ENCODE measurements around the gene ABCB9.
"Not testable (repeated sequence)": the region's sequence is repeated elsewhere in the genome, so short reads cannot be mapped to it uniquely, and the experiment has no call there.

ABCB9 gene

GRCh38 chr12:122965851-122966742 is at the start of gene ABCB9:
Gene ABCB9 (minus strand): TSS chr12:122966463. CDS start chr12:122960235, 6,228 bp downstream.
- no peak for TF ChIP-seq CTCF (IDR thresholded peaks at IDR 0.05; ENCODE audit: control insufficient read depth, extremely low read depth, insufficient read depth)
- H3K4me3 ChIP-seq (ENCODE audit: low read depth, low read length), result peak within 1 kb of the TSS; percentile 86
- DNase-seq (ENCODE audit: low read depth), result peak; percentile 72

- not testable (repeated sequence) for DNase-seq (ENCODE audit: low read depth); H3K4me3 ChIP-seq (ENCODE audit: low read depth, low read length)
Observed at GRCh38 chr12:123014473-123014872, 48.2 kb upstream of the ABCB9 start.

GRCh38 chr12:123013185-123014095 is 47.2 kb upstream of the ABCB9 start:
- no peak overlapping the region for H3K4me3 ChIP-seq (ENCODE audit: low read depth, low read length)
- TF ChIP-seq CTCF (IDR thresholded peaks at IDR 0.05; ENCODE audit: control insufficient read depth, extremely low read depth, insufficient read depth), result no peak
- DNase-seq (ENCODE audit: low read depth), result no peak

GRCh38 chr12:123011701-123012100 is 45.4 kb upstream of the ABCB9 start:
- TF ChIP-seq CTCF (IDR thresholded peaks at IDR 0.05; ENCODE audit: control insufficient read depth, extremely low read depth, insufficient read depth), result no peak
- H3K4me3 ChIP-seq (ENCODE audit: low read depth, low read length), result no peak overlapping the region
- no peak for DNase-seq (ENCODE audit: low read depth)

GRCh38 chr12:123010681-123011080 is 44.4 kb upstream of the ABCB9 start:
- TF ChIP-seq CTCF (IDR thresholded peaks at IDR 0.05; ENCODE audit: control insufficient read depth, extremely low read depth, insufficient read depth), result no peak
- no peak overlapping the region for H3K4me3 ChIP-seq (ENCODE audit: low read depth, low read length)
- no peak for DNase-seq (ENCODE audit: low read depth)

- no peak for DNase-seq (ENCODE audit: low read depth)
- no peak for TF ChIP-seq CTCF (IDR thresholded peaks at IDR 0.05; ENCODE audit: control insufficient read depth, extremely low read depth, insufficient read depth)
- no peak overlapping the region for H3K4me3 ChIP-seq (ENCODE audit: low read depth, low read length)
Observed at GRCh38 chr12:123010110-123010509, 43.8 kb upstream of the ABCB9 start.

- no peak overlapping the region for H3K4me3 ChIP-seq (ENCODE audit: low read depth, low read length)
- DNase-seq (ENCODE audit: low read depth), result no peak
- TF ChIP-seq CTCF (IDR thresholded peaks at IDR 0.05; ENCODE audit: control insufficient read depth, extremely low read depth, insufficient read depth), result no peak
Observed at GRCh38 chr12:123006977-123007376, 40.7 kb upstream of the ABCB9 start.
